CD4-positive, alpha-beta T cell (primary cell): ENCODE data around the gene TMEM131. TPM values are rescaled to one million over a fixed set of nuclear protein-coding genes. Genes with fewer than 3 reads are reported as not detected.

Experiments
- ATAC-seq: fragments of 200-7000 bp; cut with Tn5 transposase; one replicate; pipeline ENCODE4 v1.10.0; 2022; ENCODE audit warnings: mild to moderate bottlenecking; ENCODE audit not compliant: poor library complexity
- CTCF ChIA-PET: fragments of 350-600 bp; sonication (Branson Sonifier 250); formaldehyde crosslinking; loops from one replicate; lab custom pipeline; 2021; ENCODE audit warnings: antibody characterized with exemption, inconsistent platforms; lab: Charles Lee
- POLR2A ChIA-PET: fragments of 350-600 bp; sonication (Branson Sonifier 250); formaldehyde crosslinking; loops from one replicate; lab custom pipeline; 2021; ENCODE audit warnings: antibody characterized with exemption, inconsistent platforms; lab: Charles Lee
- DNase-seq, 14 experiments: peaks; one replicate each; pipeline ENCODE4 v3.0.0-alpha.2; 2013 to 2020; ENCODE audit warnings: mixed read lengths in 2 of 14
- H3K27ac ChIP-seq, 2 donors: one replicate each; pipeline versions ENCODE4 v1.5.1 to v1.7.0; 2013; ENCODE audit warnings: low read length in 2 of 2, low read depth in 1 of 2, mild to moderate bottlenecking in 1 of 2
- H3K27me3 ChIP-seq, 2 experiments: 1 replicate in 1 of 2; 2 replicates in 1 of 2; pipeline versions ENCODE4 v1.6.1 to v1.7.0; 2013; ENCODE audit warnings: low read length in 2 of 2, control low read depth in 1 of 2, mild to moderate bottlenecking in 1 of 2, moderate library complexity in 1 of 2; ENCODE audit not compliant: insufficient read depth in 2 of 2, control insufficient read depth in 1 of 2
- H3K36me3 ChIP-seq: one replicate; pipeline ENCODE4 v1.6.1; 2013; ENCODE audit warnings: low read length, control low read depth; ENCODE audit not compliant: insufficient read depth
- H3K4me1 ChIP-seq: one replicate; pipeline ENCODE4 v1.6.1; 2013; ENCODE audit warnings: low read length, control low read depth; ENCODE audit not compliant: insufficient read depth
- H3K4me3 ChIP-seq: one replicate; pipeline ENCODE4 v1.5.1; 2013; ENCODE audit warnings: mild to moderate bottlenecking, low read length, moderate library complexity
- H3K9me3 ChIP-seq, 2 experiments: 1 replicate in 1 of 2; 2 replicates in 1 of 2; pipeline versions ENCODE4 v1.6.1 to v1.7.0; 2013; ENCODE audit warnings: low read length in 2 of 2, mild to moderate bottlenecking in 2 of 2, control low read depth in 1 of 2, moderate library complexity in 1 of 2; ENCODE audit not compliant: control insufficient read depth in 1 of 2, insufficient read depth in 1 of 2
- H3K27ac Mint-ChIP-seq: one replicate; pipeline ENCODE4 v1.8.0; 2020; ENCODE audit warnings: mixed read lengths
- H3K27me3 Mint-ChIP-seq: one replicate; pipeline ENCODE4 v1.8.0; 2021; ENCODE audit warnings: mixed read lengths
- H3K36me3 Mint-ChIP-seq: one replicate; pipeline ENCODE4 v1.8.0; 2021; ENCODE audit warnings: low read depth, mixed read lengths
- H3K4me1 Mint-ChIP-seq: one replicate; pipeline ENCODE4 v1.8.0; 2021; ENCODE audit warnings: low read depth, mixed read lengths
- H3K4me3 Mint-ChIP-seq: one replicate; pipeline ENCODE4 v1.8.0; 2020; ENCODE audit warnings: mild to moderate bottlenecking, mixed read lengths
- H3K9me3 Mint-ChIP-seq: one replicate; pipeline ENCODE4 v1.8.0; 2020; ENCODE audit warnings: mixed read lengths
- intact Hi-C, 2 experiments: fragments of 100-400 bp; cut with DNase I in 1 of 2; cut with micrococcal nuclease in 1 of 2; formaldehyde crosslinking; loops; one replicate each; pipeline versions ENCODE4 v1.15.1 to v1.9.0; 2023 to 2025; cut with DNase I, micrococcal nuclease
- total RNA-seq, 174 experiments: library from RNA in 2 of 174; stranded (reverse) in 2 of 174; gene quantifications; one replicate each; pipeline ENCODE4 v1.2.3 and lab custom pipeline; 2021 to 2026
- TF ChIP-seq, protein P1 (sequence below): fragments of 200-600 bp; IDR thresholded peaks from one replicate; pipeline ENCODE4 v1.8.0; 2022; ENCODE audit warnings: antibody characterized with exemption, mild to moderate bottlenecking

TMEM131 gene
- total RNA-seq, 2 experiments from 2014 or later: 29.2 to 33.6 TPM

DNA sequence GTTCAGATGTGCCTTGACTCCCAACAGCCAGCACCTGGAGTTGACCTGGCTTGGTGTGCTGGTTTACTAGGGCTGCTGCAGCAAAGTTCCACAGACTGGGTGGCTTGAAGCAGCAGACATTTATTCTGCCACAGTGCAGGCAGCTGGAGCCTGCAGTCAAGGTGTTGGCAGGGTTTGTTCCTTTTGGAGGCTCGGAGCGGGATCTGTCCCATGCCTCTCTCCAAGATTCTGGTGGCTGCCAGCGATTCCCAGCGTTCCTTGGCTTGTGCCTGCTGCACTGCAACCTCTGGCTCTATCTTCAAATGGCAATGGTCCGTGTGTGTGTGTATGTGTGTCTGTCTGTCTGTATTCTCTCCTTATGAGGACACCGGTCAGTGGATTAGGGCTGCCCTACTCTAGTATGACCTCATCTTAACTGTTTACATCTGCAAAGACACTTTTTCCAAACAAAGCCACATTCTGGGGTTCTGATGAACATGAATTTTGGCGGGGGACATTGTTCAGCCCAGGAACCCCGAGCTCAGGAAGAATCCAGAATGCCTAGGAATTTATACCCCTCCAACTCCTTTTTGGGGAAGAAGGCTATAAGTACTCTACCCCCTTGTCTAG is 44.7 kb upstream of the TMEM131 start:
- ATAC-seq (no peak), DNase-seq (no peak)
- ChIA-PET CTCF (no interaction called here), POLR2A (no interaction called here)
- Mint-ChIP-seq H3K27ac (no peak overlapping the region), H3K4me3 (no peak overlapping the region), H3K27me3 (peaks cover 9% of the 10 kb centered on the region), H3K9me3 (peaks cover 31% of the 10 kb centered on the region), H3K4me1 (no peaks in the 10 kb centered on the region), H3K36me3 (peaks cover 8% of the 10 kb centered on the region)
- intact Hi-C loops: no loop called here
- Histone ChIP-seq H3K36me3 (no peaks in the 10 kb centered on the region), H3K27me3 (peaks cover 0 to 8% of the 10 kb centered on the region in 2 experiments), H3K27ac (no peak overlapping the region), H3K4me1 (no peaks in the 10 kb centered on the region), H3K9me3 (peaks cover 12 to 16% of the 10 kb centered on the region in 2 experiments), H3K4me3 (no peak overlapping the region)
- TF ChIP-seq, protein P1, sequence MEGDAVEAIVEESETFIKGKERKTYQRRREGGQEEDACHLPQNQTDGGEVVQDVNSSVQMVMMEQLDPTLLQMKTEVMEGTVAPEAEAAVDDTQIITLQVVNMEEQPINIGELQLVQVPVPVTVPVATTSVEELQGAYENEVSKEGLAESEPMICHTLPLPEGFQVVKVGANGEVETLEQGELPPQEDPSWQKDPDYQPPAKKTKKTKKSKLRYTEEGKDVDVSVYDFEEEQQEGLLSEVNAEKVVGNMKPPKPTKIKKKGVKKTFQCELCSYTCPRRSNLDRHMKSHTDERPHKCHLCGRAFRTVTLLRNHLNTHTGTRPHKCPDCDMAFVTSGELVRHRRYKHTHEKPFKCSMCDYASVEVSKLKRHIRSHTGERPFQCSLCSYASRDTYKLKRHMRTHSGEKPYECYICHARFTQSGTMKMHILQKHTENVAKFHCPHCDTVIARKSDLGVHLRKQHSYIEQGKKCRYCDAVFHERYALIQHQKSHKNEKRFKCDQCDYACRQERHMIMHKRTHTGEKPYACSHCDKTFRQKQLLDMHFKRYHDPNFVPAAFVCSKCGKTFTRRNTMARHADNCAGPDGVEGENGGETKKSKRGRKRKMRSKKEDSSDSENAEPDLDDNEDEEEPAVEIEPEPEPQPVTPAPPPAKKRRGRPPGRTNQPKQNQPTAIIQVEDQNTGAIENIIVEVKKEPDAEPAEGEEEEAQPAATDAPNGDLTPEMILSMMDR: no peak

- H3K36me3 Mint-ChIP-seq: peaks cover 8% of the 10 kb centered on the region
- Histone ChIP-seq H3K27me3 (peaks cover 0 to 8% of the 10 kb centered on the region in 2 experiments), H3K4me3 (no peak overlapping the region), H3K9me3 (peaks cover 11 to 12% of the 10 kb centered on the region in 2 experiments), H3K4me1 (no peaks in the 10 kb centered on the region), H3K36me3 (no peaks in the 10 kb centered on the region), H3K27ac (no peak overlapping the region)
- no peak overlapping the region for H3K4me3 Mint-ChIP-seq
- TF ChIP-seq, protein P1: no peak
- ChIA-PET CTCF (no interaction called here), POLR2A (no interaction called here)
- H3K9me3 Mint-ChIP-seq: peaks cover 20% of the 10 kb centered on the region
- H3K27ac Mint-ChIP-seq: no peak overlapping the region
- intact Hi-C loops: no loop called here
- H3K4me1 Mint-ChIP-seq: no peaks in the 10 kb centered on the region
- DNase-seq: peak in 2 of 14 experiments; percentile 29 to 44
- peaks cover 9% of the 10 kb centered on the region for H3K27me3 Mint-ChIP-seq
- ATAC-seq: no peak
Measured at GRCh38 chr2:98039085-98039756, 43.5 kb upstream of the TMEM131 start.

DNA sequence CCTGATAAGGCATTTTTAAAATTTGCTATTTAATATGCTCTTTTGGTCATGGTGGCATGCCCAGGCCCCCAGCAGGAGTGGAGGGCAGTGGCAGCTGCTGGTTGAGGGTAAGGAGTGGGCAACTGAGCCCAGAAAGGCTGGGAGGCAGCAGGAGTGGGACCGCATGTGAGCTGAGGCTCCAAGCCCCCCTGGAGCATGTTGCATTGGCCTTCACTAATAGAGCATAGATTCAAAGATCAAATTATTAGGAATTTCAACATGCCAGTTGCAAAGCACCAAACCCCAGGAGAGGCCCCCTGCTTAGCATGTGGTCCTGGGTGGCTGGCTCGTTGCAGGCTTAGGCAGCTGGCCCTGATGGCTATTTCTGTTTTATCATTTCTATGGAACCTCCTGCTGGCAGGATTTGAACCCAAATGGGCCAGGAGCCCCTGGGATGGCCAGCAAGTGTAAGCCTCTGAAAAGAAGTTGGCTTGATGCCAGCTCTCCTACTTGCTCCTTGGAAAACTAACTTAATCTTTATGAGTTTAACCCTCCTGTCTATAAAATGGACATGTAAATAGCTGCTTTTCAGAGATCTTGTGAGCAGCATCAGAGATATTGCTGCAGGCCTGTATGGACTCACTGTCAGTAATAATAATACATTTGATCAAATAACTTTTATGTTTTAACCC is 42.1 kb upstream of the TMEM131 start:
- no peak overlapping the region for H3K4me3 Mint-ChIP-seq
- no peaks in the 10 kb centered on the region for H3K4me1 ChIP-seq
- no peak overlapping the region for H3K27ac ChIP-seq
- ChIA-PET CTCF (no interaction called here), POLR2A (no interaction called here)
- ATAC-seq (no peak), DNase-seq (no peak)
- no peaks in the 10 kb centered on the region for H3K4me1 Mint-ChIP-seq
- peaks cover 9% of the 10 kb centered on the region for H3K27me3 Mint-ChIP-seq
- intact Hi-C loops: no loop called here
- H3K36me3 ChIP-seq: no peaks in the 10 kb centered on the region
- peaks cover 7% of the 10 kb centered on the region for H3K9me3 Mint-ChIP-seq
- H3K9me3 ChIP-seq: peaks cover 0 to 11% of the 10 kb centered on the region in 2 experiments
- H3K36me3 Mint-ChIP-seq: no peaks in the 10 kb centered on the region
- no peak overlapping the region for H3K4me3 ChIP-seq
- TF ChIP-seq, protein P1: no peak
- H3K27me3 ChIP-seq: peaks cover 0 to 8% of the 10 kb centered on the region in 2 experiments
- no peak overlapping the region for H3K27ac Mint-ChIP-seq
